ENCODE measurements around the gene EIF3A. TPM values are rescaled to one million over a fixed set of nuclear protein-coding genes. Genes with fewer than 3 reads are reported as not detected.
"Not testable (repeated sequence)": the region's sequence is repeated elsewhere in the genome, so short reads cannot be mapped to it uniquely, and the experiment has no call there.

EIF3A gene
- 89.3 and 129 TPM in 2 replicates for total RNA-seq (2014; rRNA removed; shearing (Covaris generic))

GRCh38 chr10:119080521-119081259 lies at the start of gene EIF3A:
Gene EIF3A, minus strand, starts transcription at chr10:119080817. Its CDS starts 141 bp downstream, at chr10:119080676.
- H3K4me3 ChIP-seq (ENCODE audit: insufficient read depth, low read depth, low read length) = peak within 1 kb of the TSS; percentile 99
- peaks cover 2% of the 10 kb centered on the region; the same call in 1 of the 2 replicates for H3K36me3 ChIP-seq (replicated peaks; ENCODE audit: control insufficient read depth, insufficient read depth, low read length)
- H3K27me3 ChIP-seq (ENCODE audit: control insufficient read depth, insufficient read depth, low read length) = no peaks in the 10 kb centered on the region
- DNase-seq = peak; percentile 97

GRCh38 chr10:119129721-119130120 lies 49.1 kb upstream of the EIF3A start:
- peaks cover 21% of the 10 kb centered on the region for H3K36me3 ChIP-seq (replicated peaks; ENCODE audit: control insufficient read depth, insufficient read depth, low read length)
- H3K4me3 ChIP-seq (ENCODE audit: insufficient read depth, low read depth, low read length) = no peak overlapping the region
- DNase-seq = no peak
- H3K27me3 ChIP-seq (ENCODE audit: control insufficient read depth, insufficient read depth, low read length) = no peaks in the 10 kb centered on the region

GRCh38 chr10:119125942-119126341 lies 45.3 kb upstream of the EIF3A start:
- DNase-seq = no peak
- no peaks in the 10 kb centered on the region for H3K27me3 ChIP-seq (ENCODE audit: control insufficient read depth, insufficient read depth, low read length)
- peaks cover 10% of the 10 kb centered on the region for H3K36me3 ChIP-seq (replicated peaks; ENCODE audit: control insufficient read depth, insufficient read depth, low read length)
- H3K4me3 ChIP-seq (ENCODE audit: insufficient read depth, low read depth, low read length) = no peak overlapping the region

DNA sequence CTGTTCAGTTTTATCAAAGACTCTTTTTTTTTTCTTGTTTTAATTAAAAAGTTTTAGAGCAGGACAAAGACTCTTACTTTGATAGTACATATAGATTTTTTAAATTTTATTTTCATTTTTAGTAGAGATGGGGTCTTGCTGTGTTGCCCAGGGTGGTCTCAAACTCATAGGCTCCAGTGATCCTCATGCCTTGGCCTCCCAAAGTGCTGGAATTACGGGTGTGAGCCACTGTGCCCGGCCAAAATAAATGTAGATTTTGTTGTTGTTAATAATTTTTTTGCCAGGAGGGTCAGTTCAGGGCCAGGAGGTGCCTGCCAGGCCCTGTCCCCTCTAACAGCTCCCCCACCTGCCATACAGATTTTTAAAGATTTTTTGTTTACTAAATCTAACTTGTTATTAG lies 40.3 kb upstream of the EIF3A start:
- peaks cover 15% of the 10 kb centered on the region for H3K36me3 ChIP-seq (replicated peaks; ENCODE audit: control insufficient read depth, insufficient read depth, low read length)
- no peak for DNase-seq
- no peaks in the 10 kb centered on the region for H3K27me3 ChIP-seq (ENCODE audit: control insufficient read depth, insufficient read depth, low read length)
- H3K4me3 ChIP-seq (ENCODE audit: insufficient read depth, low read depth, low read length) = no peak overlapping the region

DNA sequence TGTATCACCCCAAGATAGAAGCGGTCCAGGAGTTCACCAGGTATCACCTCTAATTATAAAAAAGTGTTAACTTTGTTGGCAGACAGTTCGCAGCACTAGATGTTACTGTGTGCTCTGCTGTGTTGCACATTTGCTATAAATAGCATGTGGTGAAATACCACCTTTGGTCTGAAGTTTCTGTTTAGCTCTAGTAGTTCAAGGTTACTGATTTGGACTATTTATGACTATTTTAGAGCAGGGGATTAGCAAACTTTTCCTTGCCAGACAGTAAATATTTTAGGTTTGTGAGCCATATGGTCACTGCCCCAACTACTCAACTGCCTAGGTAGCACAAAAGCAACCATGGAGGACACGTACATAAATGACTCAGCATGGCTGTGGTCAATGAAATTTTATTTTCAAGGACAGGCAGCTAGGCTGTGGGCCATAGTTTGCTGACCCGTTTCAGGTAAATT lies 39.8 kb upstream of the EIF3A start:
- H3K4me3 ChIP-seq (ENCODE audit: insufficient read depth, low read depth, low read length) = no peak overlapping the region
- H3K27me3 ChIP-seq (ENCODE audit: control insufficient read depth, insufficient read depth, low read length) = no peaks in the 10 kb centered on the region
- peaks cover 15% of the 10 kb centered on the region for H3K36me3 ChIP-seq (replicated peaks; ENCODE audit: control insufficient read depth, insufficient read depth, low read length)
- no peak for DNase-seq

DNA sequence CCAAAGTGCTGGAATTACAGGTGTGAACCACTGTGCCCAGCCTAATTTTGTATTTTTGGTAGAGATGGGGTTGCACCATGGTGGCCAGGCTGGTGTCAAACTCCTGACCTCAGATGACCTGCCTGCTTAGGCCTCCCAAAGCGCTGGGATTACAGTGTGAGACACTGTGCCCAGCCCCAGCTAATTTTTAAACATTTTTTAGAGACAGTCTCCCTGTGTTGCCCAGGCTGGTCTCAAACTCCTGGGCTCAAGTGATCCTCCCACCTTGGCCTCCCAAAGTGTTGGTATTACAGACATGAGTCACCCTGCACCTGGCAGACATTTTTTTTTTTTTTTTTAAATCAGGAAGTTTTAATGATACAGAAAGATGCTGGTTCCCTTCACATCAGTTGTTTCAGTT lies 38.8 kb upstream of the EIF3A start:
- DNase-seq = no peak
- no peaks in the 10 kb centered on the region for H3K27me3 ChIP-seq (ENCODE audit: control insufficient read depth, insufficient read depth, low read length)
- peaks cover 18% of the 10 kb centered on the region for H3K36me3 ChIP-seq (replicated peaks; ENCODE audit: control insufficient read depth, insufficient read depth, low read length)
- H3K4me3 ChIP-seq (ENCODE audit: insufficient read depth, low read depth, low read length) = no peak overlapping the region

GRCh38 chr10:119118231-119118630 lies 37.6 kb upstream of the EIF3A start:
- DNase-seq = no peak
- H3K27me3 ChIP-seq (ENCODE audit: control insufficient read depth, insufficient read depth, low read length) = no peaks in the 10 kb centered on the region
- H3K4me3 ChIP-seq (ENCODE audit: insufficient read depth, low read depth, low read length) = no peak overlapping the region
- H3K36me3 ChIP-seq (replicated peaks; ENCODE audit: control insufficient read depth, insufficient read depth, low read length) = peaks cover 22% of the 10 kb centered on the region

DNA sequence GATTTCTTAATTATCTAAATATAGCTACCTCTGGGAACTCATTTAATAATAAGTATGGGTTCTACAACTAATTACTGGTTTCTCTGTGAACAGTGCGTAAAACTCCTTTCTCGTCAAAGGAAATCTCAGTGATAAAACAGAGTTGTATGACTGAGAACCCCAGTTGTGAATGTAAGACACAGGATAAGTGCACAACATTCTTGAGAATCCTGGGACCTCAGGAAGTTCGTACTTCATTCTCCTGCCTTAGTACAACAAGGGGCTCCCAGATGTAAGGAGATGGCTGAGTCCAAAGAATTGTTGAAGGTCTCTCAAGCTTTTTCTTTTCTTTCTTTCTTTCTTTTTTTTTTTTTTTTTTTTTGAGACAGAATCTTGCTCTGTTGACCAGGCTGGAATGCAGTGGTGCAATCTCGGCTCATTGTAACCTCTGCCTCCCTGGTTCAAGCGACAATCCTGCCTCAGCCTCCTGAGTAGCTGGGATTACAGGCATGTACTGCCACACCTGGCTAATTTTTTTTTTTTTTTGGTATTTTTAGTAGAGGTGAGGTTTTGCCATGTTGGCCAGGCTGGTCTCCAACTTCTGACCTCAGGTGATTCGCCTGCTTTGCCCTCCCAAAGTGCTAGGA lies 35.8 kb upstream of the EIF3A start:
- Histone ChIP-seq H3K27me3 (ENCODE audit: control insufficient read depth, insufficient read depth, low read length) (no peaks in the 10 kb centered on the region), H3K4me3 (ENCODE audit: insufficient read depth, low read depth, low read length) (no peak overlapping the region), H3K36me3 (replicated peaks; ENCODE audit: control insufficient read depth, insufficient read depth, low read length) (peaks cover 22% of the 10 kb centered on the region)
- no peak for DNase-seq

DNA sequence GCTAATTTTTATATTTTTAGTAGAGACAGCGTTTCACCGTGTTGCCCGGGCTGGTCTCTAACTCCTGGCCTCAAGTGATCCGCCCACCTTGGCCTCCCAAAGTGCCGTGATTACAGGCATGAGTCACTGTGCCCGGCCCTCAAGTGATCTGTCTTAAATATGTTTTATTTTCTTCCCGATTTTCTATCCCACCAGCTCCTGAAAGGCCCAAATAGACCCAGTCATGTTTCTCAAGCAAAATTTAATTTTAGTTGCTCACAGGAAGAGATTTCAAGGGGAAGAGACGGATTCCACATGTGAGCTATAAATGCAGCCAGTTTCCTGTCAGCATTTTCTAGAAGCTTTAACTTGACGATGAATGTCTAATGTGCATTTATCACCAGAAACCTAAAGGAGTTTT lies 35.3 kb upstream of the EIF3A start:
- no peak for DNase-seq
- H3K27me3 ChIP-seq (ENCODE audit: control insufficient read depth, insufficient read depth, low read length) = no peaks in the 10 kb centered on the region
- H3K36me3 ChIP-seq (replicated peaks; ENCODE audit: control insufficient read depth, insufficient read depth, low read length) = peaks cover 22% of the 10 kb centered on the region

GRCh38 chr10:119113751-119114732 lies 33.4 kb upstream of the EIF3A start:
- Histone ChIP-seq H3K27me3 (ENCODE audit: control insufficient read depth, insufficient read depth, low read length) (no peaks in the 10 kb centered on the region), H3K36me3 (replicated peaks; ENCODE audit: control insufficient read depth, insufficient read depth, low read length) (peaks cover 21% of the 10 kb centered on the region), H3K4me3 (ENCODE audit: insufficient read depth, low read depth, low read length) (no peak overlapping the region)
- DNase-seq = no peak

More for the DNA sequence above, 35.3 kb upstream of the EIF3A start:
- H3K4me3 ChIP-seq (ENCODE audit: insufficient read depth, low read depth, low read length) = no peak overlapping the region

- Histone ChIP-seq H3K36me3 (replicated peaks; ENCODE audit: control insufficient read depth, insufficient read depth, low read length) (peaks cover 12% of the 10 kb centered on the region), H3K27me3 (ENCODE audit: control insufficient read depth, insufficient read depth, low read length) (no peaks in the 10 kb centered on the region), H3K4me3 (ENCODE audit: insufficient read depth, low read depth, low read length) (no peak overlapping the region)
- DNase-seq = no peak
Observed at GRCh38 chr10:119112056-119112455, 31.4 kb upstream of the EIF3A start.

- not testable (repeated sequence) for H3K36me3 ChIP-seq (replicated peaks; ENCODE audit: control insufficient read depth, insufficient read depth, low read length); H3K27me3 ChIP-seq (ENCODE audit: control insufficient read depth, insufficient read depth, low read length); DNase-seq; H3K4me3 ChIP-seq (ENCODE audit: insufficient read depth, low read depth, low read length)
Observed at GRCh38 chr10:119107771-119108170, 27.2 kb upstream of the EIF3A start.

- not testable (repeated sequence) for H3K36me3 ChIP-seq (replicated peaks; ENCODE audit: control insufficient read depth, insufficient read depth, low read length); H3K4me3 ChIP-seq (ENCODE audit: insufficient read depth, low read depth, low read length); DNase-seq; H3K27me3 ChIP-seq (ENCODE audit: control insufficient read depth, insufficient read depth, low read length)
Observed at GRCh38 chr10:119107106-119107505, 26.5 kb upstream of the EIF3A start.

- not testable (repeated sequence) for DNase-seq; H3K4me3 ChIP-seq (ENCODE audit: insufficient read depth, low read depth, low read length); H3K36me3 ChIP-seq (replicated peaks; ENCODE audit: control insufficient read depth, insufficient read depth, low read length); H3K27me3 ChIP-seq (ENCODE audit: control insufficient read depth, insufficient read depth, low read length)
Observed at GRCh38 chr10:119105899-119106298, 25.3 kb upstream of the EIF3A start.
